ENCODE measurements around the gene SLC38A2.

DNA sequence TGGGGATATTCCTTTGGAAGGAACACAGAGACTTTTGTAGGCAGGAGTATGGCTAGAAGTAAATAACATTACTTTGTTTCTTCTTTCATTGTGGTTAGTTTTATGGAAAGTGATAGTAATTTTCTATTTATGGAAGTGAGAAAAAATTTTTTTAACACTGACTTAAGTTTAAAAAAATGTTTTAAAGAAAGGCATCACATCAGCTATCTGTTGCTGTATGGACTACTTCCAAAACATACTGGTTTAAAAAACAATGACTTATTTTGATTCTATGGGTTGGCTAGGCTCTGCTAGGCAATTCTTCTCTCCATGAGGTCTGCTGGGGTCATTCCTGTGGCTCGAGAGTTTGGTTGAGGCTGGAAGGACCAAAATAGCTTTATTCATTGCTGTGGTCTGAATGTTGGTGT lies 31.7 kb upstream of the SLC38A2 start:
- TF ChIP-seq, protein P1, sequence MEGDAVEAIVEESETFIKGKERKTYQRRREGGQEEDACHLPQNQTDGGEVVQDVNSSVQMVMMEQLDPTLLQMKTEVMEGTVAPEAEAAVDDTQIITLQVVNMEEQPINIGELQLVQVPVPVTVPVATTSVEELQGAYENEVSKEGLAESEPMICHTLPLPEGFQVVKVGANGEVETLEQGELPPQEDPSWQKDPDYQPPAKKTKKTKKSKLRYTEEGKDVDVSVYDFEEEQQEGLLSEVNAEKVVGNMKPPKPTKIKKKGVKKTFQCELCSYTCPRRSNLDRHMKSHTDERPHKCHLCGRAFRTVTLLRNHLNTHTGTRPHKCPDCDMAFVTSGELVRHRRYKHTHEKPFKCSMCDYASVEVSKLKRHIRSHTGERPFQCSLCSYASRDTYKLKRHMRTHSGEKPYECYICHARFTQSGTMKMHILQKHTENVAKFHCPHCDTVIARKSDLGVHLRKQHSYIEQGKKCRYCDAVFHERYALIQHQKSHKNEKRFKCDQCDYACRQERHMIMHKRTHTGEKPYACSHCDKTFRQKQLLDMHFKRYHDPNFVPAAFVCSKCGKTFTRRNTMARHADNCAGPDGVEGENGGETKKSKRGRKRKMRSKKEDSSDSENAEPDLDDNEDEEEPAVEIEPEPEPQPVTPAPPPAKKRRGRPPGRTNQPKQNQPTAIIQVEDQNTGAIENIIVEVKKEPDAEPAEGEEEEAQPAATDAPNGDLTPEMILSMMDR (IDR thresholded peaks at IDR 0.05): no peak
- TF ChIP-seq EZH2 (IDR thresholded peaks at IDR 0.05; ENCODE audit: borderline replicate concordance, insufficient read depth, low read depth, low read length, poor library complexity, severe bottlenecking): no peak
